ENCODE measurements around the gene ERP44.

ERP44 gene

GRCh38 chr9:100091650-100092049, 7.2 kb downstream of the ERP44 start:
- TF ChIP-seq CTCF (IDR thresholded peaks at IDR 0.05; ENCODE audit: low read depth, low read length) = no peak
- in situ Hi-C loops (cut with HindIII; ENCODE audit: low sequenced_read_pairs) = no loop called here
- no peak overlapping the region for H3K4me3 ChIP-seq (ENCODE audit: low read depth, low read length)
- no peak for DNase-seq (ENCODE audit: low read depth, low spot score)

GRCh38 chr9:100090880-100091279, 7.9 kb downstream of the ERP44 start:
- in situ Hi-C loops (cut with HindIII; ENCODE audit: low sequenced_read_pairs) = no loop called here
- no peak overlapping the region for H3K4me3 ChIP-seq (ENCODE audit: low read depth, low read length)
- DNase-seq (ENCODE audit: low read depth, low spot score) = no peak
- TF ChIP-seq CTCF (IDR thresholded peaks at IDR 0.05; ENCODE audit: low read depth, low read length) = no peak

GRCh38 chr9:100088202-100088601, 10.6 kb downstream of the ERP44 start:
- DNase-seq (ENCODE audit: low read depth, low spot score) = no peak

GRCh38 chr9:100087218-100087617, 11.6 kb downstream of the ERP44 start:
- peak; percentile 77 for DNase-seq (ENCODE audit: low read depth, low spot score)
- in situ Hi-C loops (cut with HindIII; ENCODE audit: low sequenced_read_pairs) = no loop called here
- TF ChIP-seq CTCF (IDR thresholded peaks at IDR 0.05; ENCODE audit: low read depth, low read length) = no peak
- no peak overlapping the region for H3K4me3 ChIP-seq (ENCODE audit: low read depth, low read length)

More at GRCh38 chr9:100088202-100088601, 10.6 kb downstream of the ERP44 start:
- in situ Hi-C loops (cut with HindIII; ENCODE audit: low sequenced_read_pairs) = no loop called here
- H3K4me3 ChIP-seq (ENCODE audit: low read depth, low read length) = no peak overlapping the region
- TF ChIP-seq CTCF (IDR thresholded peaks at IDR 0.05; ENCODE audit: low read depth, low read length) = no peak

- H3K4me3 ChIP-seq (ENCODE audit: low read depth, low read length) = no peak overlapping the region
- in situ Hi-C loops (cut with HindIII; ENCODE audit: low sequenced_read_pairs) = no loop called here
- no peak for DNase-seq (ENCODE audit: low read depth, low spot score)
- no peak for TF ChIP-seq CTCF (IDR thresholded peaks at IDR 0.05; ENCODE audit: low read depth, low read length)
Measured at GRCh38 chr9:100086097-100086635, 12.6 kb downstream of the ERP44 start.

- in situ Hi-C loops (cut with HindIII; ENCODE audit: low sequenced_read_pairs) = no loop called here
- no peak overlapping the region for H3K4me3 ChIP-seq (ENCODE audit: low read depth, low read length)
- no peak for DNase-seq (ENCODE audit: low read depth, low spot score)
- TF ChIP-seq CTCF (IDR thresholded peaks at IDR 0.05; ENCODE audit: low read depth, low read length) = no peak
Measured at GRCh38 chr9:100084734-100085133, 14.1 kb downstream of the ERP44 start.

GRCh38 chr9:100084128-100084453, 14.7 kb downstream of the ERP44 start:
- H3K4me3 ChIP-seq (ENCODE audit: low read depth, low read length) = no peak overlapping the region
- in situ Hi-C loops (cut with HindIII; ENCODE audit: low sequenced_read_pairs) = no loop called here
- TF ChIP-seq CTCF (IDR thresholded peaks at IDR 0.05; ENCODE audit: low read depth, low read length) = no peak
- DNase-seq (ENCODE audit: low read depth, low spot score) = no peak

All from astrocyte of the spinal cord (primary cell).